Activated CD8-positive, alpha-beta memory T cell treated with anti-CD3 and anti-CD28 coated beads for 36 hours (primary cell): ENCODE measurements around the gene HDGFL2. TPM values are rescaled to one million over a fixed set of nuclear protein-coding genes. Genes with fewer than 3 reads are reported as not detected.
"Not testable (repeated sequence)": the region's sequence is repeated elsewhere in the genome, so short reads cannot be mapped to it uniquely, and the experiment has no call there.

Experiments used
- CTCF ChIA-PET: fragments of 350-600 bp; sonication (Branson Sonifier 250); formaldehyde crosslinking; loops from one replicate; lab custom pipeline; 2021; ENCODE audit warnings: antibody characterized with exemption; lab: Charles Lee
- POLR2A ChIA-PET: fragments of 350-600 bp; sonication (Branson Sonifier 250); formaldehyde crosslinking; loops from one replicate; lab custom pipeline; 2021; ENCODE audit warnings: antibody characterized with exemption; lab: Charles Lee
- total RNA-seq, 2 experiments: library from RNA; stranded (reverse); gene quantifications; one replicate each; pipeline ENCODE4 v1.2.3, GENCODE V29; 2021

Gene HDGFL2
- total RNA-seq, 2 experiments from 2014 or later = 45.8 to 47.0 TPM

DNA sequence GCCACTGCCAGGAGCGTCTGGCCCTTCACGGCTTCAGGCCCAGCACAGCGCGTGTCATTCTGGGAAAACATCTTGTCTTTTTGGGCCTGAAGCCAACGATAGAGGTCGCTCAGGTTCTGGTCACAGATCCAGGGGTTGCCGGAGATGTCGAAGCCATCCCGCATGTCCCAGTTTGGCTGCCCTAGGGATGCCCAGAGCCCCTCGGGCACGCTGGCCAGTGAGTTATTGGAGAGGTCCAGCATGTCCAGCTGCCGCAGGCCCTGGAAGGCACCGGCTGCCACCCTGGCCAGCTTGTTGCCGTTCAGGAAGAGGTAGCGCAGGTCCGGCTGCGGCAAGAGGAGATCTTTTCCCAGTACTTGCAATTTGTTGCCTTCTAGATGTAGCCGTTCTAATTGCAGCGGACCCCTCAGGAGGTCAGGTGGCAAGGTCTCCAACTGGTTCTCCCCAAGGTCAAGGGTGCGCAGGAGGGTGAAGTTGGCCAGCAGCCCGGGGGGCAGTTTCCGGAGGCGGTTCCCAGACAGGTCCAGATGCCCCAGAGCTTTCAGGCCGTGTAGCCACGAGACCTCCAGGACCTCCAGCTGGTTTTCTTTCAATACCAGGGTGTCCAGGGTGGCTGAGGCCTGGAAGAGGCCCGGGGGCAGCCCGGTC is 66.0 kb downstream of the HDGFL2 start:
- POLR2A ChIA-PET = no interaction called here
- CTCF ChIA-PET = no interaction called here

DNA sequence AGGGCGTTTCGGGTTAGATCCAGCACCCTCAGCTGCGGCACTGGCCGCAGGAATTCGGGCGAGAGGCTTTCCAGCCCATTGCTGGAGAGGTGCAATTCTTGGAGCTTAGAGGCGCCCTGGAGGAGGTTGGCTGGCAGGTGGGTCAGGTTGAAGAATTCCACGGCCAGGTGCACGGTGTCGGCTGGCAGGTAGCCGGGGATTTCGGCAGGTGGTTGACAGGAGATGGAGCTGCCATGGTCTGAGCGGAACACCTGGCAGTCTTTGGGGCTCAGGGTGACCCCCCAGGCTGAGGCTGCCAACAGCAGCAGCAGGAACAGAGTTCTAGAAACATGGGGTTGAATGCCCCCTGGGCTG is 66.5 kb downstream of the HDGFL2 start:
- POLR2A ChIA-PET = no interaction called here

DNA sequence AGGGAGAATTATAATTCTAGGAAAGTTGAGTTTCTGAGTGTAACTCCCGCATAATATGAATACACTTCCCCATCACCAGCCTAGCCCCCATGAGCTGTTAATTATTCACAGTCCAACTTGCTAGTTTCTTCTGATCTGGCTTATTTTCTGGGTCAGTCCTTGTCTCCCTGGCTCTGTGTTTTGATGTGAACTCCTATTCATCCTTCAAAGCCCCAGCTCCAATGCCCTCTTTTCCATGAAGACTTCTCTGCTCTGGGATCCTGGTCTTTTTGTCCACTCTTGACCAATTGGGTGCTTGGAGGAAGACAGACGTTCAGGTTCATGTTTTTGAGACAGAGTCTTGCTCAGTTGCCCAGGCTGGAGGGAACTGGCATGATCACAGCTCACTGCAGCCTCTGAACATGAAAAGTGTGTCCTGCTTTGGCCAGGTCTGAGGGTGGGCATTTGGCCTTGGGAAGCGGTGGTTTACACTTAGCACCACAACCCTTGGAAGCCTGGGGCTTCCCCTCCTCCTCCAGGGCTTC is 67.1 kb downstream of the HDGFL2 start:
- CTCF ChIA-PET = interaction anchor here (0.5 to 0.6 kb wide), 2 partner anchors 10 to 481 kb away, joined by 3 to 4 read pairs; no protein-coding TSS in a partner anchor
- POLR2A ChIA-PET = no interaction called here

More for the DNA sequence above, 66.5 kb downstream of the HDGFL2 start:
- CTCF ChIA-PET = interaction anchor here (0.5 to 0.6 kb wide), 2 partner anchors 11 to 482 kb away, joined by 3 to 4 read pairs; no protein-coding TSS in a partner anchor

DNA sequence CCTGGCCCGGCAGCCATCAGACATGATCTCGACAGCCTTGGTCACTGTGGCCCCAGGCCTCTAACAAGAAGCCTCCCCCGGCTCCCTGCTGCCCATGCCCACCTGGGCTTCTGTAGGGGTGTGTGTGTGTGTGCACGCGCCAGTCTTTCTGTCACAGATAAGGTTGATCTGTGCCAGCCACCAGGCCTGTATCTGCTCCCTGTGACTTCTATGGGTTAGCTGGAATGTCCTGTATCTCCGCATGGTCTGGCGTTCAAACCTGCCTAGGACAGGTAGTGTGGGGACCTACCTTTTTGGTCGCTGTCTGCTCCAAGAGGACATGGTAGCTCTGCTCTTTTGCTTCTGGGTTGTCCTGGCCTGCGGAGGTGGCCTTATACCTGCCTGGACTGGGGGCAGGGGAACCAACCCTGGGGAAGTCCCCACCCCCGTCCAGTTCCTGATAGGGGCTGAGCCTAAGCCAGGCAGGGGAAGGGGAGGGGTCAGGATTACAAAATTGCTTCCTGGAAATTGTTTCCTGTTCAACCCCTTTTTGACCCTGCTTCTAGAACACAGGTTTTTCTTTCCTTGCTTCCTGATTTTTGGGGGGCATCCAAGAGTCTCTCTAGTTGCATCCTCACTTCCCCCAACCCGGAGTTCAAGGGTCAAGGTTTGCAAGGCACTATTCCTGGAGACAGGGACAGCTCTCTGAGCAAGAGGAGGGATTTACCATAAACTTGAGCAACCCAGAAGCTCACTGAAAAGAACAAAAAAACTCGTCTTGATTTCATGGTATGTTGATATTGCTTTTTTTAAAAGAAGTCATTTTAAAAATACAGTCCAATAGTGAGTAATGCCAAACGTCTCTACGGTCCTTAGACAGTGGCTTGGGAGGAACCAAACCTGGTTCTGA is 67.8 kb downstream of the HDGFL2 start, which contains the start of gene LRG1:
TSS of gene LRG1 (minus strand) at position 344 of the 889 bp plus-strand sequence. CDS start at position 321, 23 bp downstream.
- ChIA-PET POLR2A (interaction anchor here (0.6 kb wide), 1 partner anchor 400 kb away, joined by 3 read pairs; no protein-coding TSS in a partner anchor), CTCF (interaction anchor here (0.5 to 1.4 kb wide), 2 partner anchors 96 to 523 kb away, joined by 3 read pairs; no protein-coding TSS in a partner anchor)

DNA sequence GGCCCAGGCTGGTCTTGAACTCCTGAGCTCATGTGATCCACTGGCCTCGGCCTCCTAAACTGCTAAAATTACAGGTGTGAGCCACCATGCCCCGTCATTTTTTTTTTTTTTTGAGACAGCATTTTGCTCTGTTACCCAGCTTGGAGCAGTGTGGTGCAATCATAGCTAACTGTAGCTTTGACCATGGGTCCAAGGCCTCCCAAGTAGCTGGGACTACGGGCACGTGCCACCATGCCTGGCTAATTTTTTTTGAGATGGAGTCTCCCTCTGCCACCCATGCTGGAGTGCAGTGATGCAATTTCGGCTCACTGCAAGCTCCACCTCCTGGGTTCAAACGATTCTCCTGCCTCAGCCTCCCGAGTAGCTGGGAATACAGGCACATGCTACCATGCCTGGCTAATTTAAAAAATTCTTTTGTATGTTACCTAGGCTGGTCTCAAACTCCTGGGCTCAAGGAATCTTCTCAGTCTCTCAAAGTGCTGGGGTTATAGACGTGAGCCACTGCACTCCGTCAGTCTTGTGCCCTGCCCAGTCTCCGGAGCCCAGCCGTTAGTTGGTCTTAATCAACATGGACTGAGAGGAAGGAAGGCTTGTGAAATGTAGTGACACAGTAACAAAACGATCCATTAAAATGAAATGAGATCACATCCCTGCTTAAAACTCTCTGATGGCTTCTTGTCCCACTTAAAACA is 69.2 kb downstream of the HDGFL2 start:
- POLR2A ChIA-PET = interaction anchor here (0.6 kb wide), 1 partner anchor 172 kb away, joined by 3 read pairs; no protein-coding TSS in a partner anchor
- CTCF ChIA-PET = interaction anchor here (1.4 kb wide), 1 partner anchor 95 kb away, joined by 3 read pairs; no protein-coding TSS in a partner anchor

DNA sequence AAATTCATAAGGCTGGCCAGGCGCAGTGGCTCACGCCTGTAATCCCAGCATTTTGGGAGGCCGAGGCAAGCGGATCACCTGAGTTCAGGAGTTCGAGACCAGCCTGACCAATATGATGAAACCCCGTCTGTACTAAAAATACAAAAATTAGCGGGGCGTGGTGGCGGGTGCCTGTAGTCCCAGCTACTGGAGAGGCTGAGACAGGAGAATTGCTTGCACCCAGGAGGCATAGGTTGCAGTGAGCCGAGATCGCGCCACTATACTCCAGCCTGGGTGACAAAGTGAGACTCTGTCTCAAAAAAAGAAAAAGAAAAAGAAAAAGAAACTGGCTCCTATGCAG is 69.7 kb downstream of the HDGFL2 start:
- POLR2A ChIA-PET, CTCF ChIA-PET: not testable (repeated sequence)

DNA sequence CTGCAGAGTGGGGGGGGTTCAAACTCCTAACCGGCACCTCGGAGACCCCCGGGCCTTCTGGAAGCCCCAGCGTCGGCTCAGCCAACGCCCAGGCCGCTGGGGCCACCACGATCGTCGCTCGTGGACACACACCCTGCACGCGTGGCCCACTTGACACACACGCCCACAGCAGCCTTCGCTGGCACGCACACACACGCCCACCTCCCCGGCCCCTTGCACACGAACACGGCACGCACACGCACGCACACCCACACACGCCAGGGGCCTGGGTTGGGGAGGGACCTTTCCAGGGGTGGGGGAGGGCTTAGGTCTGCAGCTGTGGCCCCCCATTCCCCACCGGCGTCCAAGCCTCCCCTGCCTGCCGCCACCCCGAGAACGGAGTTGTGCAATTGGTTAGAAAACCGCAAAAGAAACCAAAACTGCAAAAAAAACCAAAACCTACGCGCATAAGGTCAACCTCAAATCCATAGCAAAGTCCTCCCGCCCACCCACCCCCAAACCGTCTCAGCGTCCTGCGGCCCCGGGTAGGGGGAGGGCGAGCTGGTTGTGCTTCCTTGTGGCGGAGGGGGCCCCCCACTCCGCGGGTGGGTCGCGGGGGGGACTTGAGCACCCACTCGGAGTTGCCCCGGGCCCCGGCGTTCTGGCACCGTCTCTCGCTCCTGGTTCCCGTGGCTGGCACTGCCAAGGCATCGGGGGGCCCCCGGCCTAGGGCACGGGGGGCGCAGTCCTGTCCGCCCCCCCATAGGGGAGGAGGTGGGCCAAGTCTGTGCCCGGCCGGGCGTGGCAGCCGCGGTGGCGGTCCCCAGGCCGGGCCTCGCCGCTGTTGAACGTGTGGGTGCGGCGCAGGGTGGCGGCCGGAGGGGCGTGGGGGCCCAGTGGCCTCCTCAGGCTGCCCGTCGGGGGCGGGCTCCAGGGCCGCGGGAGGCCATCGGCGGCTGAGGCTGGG is 71.1 kb downstream of the HDGFL2 start:
- CTCF ChIA-PET = no interaction called here
- POLR2A ChIA-PET = no interaction called here

DNA sequence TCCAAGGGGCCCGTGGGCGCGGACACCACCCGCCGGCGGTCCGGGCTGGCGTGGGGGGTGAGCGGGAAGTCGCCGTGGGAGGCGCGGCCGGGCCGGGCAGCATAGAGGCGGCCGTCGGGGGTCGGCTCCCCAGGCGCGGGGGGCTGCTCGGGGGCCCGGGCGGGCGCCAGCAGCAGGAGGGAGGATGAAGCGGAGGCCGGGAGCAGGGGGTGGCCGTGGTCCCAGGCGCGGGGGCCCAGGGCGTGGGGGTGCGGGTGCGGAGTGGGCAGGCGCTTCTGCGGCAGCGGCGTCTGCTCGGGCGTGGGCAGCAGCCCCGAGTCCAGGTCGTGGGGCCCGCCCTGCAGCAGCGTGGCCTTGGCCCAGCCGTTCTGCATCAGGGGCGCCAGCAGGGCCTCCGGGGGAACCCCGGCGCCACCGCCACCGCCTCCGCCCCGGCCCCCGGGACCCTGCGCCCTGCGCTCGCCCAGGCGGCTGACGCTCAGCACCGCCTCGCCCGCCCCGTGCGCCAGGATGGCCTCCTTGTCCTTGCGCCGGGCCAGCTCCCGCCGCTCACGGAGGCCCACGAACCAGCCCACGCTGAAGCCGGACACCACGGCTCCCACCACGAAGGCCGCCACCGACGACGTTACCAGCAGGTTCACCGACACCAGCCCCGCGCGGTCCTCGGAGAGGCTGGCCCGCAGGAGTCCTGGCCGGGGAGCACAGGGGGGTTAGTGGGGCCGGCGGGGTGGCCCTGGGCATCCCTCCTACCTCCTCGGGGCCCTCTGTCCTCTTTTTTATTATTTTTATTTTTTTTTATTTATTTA is 71.9 kb downstream of the HDGFL2 start:
- ChIA-PET CTCF (no interaction called here), POLR2A (no interaction called here)

DNA sequence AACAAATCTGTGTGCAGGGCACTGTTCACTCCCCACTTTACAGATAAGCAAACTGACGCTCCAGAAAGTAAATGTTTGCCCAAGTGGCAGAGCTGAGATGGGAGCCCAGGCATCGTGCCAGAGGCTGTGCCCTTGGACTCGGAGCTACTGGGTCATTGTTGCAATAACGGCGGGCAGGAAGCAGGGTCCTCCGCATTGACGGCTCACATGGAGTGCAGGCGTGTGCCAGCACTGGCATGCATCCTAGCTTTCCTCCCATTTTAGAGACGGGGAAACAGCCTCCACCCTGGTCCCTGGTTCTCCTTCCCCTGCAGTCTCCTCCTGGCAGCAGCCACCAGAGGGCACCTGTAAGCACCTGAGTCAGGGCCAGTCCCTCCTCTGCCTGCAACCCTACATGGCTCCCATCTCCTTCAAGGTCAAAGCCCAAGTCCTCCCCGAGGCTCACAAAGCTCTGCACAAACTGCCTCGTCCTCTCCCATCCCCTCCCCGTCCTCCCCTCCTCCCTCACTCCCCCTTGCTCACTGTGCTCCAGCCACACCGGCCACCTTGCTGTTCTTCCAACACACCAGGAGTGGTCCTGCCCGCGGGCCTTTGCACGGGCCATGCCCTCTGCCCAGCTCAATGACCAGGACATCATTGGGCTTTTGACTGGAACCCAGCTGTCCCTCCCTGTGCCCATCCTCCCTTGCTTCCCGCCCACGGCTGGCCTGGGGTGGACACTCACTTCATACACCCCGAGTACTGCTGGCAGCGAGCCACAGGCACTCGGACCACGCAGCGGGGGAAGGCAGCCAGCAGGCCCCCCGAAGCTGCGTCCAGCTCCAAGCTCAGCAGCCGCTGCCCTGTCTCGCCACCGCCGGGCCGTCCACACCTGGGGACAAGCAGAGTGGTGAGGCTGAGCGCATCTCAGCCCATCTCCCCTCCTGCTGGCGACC is 75.5 kb downstream of the HDGFL2 start:
- ChIA-PET CTCF (interaction anchor here (0.6 to 0.9 kb wide), 3 partner anchors 21 to 348 kb away, joined by 3 read pairs; no protein-coding TSS in a partner anchor), POLR2A (interaction anchor here (0.6 kb wide), 1 partner anchor 92 kb away, joined by 6 read pairs; no protein-coding TSS in a partner anchor)

DNA sequence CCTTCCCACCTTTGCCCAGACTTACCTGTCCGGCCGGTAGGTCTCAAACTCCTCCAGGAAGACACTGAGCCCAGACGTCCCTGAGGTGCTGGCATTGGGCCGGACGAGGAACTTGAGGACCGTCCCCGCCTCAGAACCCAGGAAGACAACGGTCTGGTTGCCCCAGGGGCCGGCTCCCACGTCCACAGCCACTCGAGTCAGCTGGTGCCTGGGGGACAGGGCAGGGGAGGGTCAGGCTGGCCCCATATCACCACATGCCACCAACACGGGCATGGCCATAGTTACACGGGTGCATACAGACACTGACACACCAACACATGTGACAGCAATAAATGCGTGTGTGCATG is 76.1 kb downstream of the HDGFL2 start:
- CTCF ChIA-PET = no interaction called here
- POLR2A ChIA-PET = interaction anchor here (0.6 kb wide), 1 partner anchor 92 kb away, joined by 6 read pairs; no protein-coding TSS in a partner anchor

DNA sequence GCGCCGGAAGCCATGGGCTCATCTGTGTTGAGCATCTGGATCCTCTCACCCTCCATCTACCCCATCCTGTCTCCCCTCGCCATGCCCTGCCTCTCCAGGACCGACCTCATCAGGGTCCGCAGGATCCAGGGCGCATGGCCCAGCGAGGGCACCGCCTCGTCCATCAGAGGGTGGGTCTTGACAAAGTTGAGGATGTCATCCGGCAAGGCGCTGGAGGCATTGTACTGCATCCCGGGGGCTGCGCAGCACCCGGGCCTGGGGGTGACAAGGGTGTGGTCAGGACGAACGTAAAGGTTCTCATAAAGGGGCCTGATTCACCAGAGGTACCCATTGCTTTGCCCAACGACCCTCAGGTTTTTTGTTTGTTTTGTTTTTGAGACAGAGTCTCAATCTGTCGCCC is 77.9 kb downstream of the HDGFL2 start:
- CTCF ChIA-PET = no interaction called here
- POLR2A ChIA-PET = no interaction called here

DNA sequence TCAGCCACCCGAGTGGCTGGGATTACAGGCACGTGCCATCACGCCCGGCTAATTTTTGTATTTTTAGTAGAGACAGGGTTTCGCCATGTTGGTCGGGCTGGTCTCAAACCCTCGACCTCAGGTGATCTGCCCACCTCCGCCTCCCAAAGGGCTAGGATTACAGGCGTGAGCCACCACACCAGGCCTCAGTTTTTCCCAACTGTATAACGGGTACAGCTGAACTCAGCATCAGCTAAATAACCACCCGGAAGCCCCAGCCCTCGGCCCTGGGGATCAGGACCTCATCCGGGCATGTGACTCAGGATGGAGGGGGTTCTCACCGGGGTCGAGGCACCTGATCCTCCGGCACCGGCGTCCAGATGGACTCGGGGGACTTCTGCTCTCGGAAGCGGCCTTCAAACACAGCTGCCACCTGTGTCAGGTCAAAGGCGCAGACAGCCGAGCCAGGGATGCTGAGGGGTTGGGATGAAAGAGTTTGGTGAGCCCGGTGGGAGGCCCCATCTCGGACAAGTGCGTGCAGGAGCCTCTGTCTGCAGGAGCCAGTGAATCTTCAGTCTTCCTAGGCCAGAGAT is 78.5 kb downstream of the HDGFL2 start:
- POLR2A ChIA-PET = no interaction called here
- CTCF ChIA-PET = no interaction called here
